GM12878 (cell line): Measurements from ENCODE around the gene GSG1L. TPM values are rescaled to one million over a fixed set of nuclear protein-coding genes. Genes with fewer than 3 reads are reported as not detected.

ENCODE experiments used
- ATAC-seq: fragments of 200-7000 bp; cut with Tn5 transposase; 3 replicates; pipeline ENCODE4 v1.9.1; 2020; ENCODE audit warnings: mild to moderate bottlenecking, moderate library complexity
- BruUV-seq: library from RNA; stranded (reverse); fragments of 400-500 nt; replicated peaks from 2 replicates; lab custom pipeline; 2021; lab: Mats Ljungman, UMichigan
- CTCF ChIA-PET: fragments of 300-600 bp; sonication (Branson Sonifier 250); formaldehyde crosslinking; extraction: SDS; loops from one replicate; lab custom pipeline; 2021; ENCODE audit warnings: inconsistent platforms; lab: Yijun Ruan, JAX
- POLR2A ChIA-PET: fragments of 350-600 bp; formaldehyde crosslinking; extraction: SDS; loops from one replicate; lab custom pipeline; 2021; ENCODE audit warnings: inconsistent platforms; lab: Charles Lee
- RAD21 ChIA-PET: fragments of 300-600 bp; sonication (Branson Sonifier 250); formaldehyde crosslinking; loops from one replicate; lab custom pipeline; 2023; ENCODE audit warnings: antibody characterized with exemption; ENCODE audit not compliant: unreplicated experiment; lab: Charles Lee
- SMC1A ChIA-PET: fragments of 300-600 bp; sonication (Branson Sonifier 250); formaldehyde crosslinking; loops from one replicate; lab custom pipeline; 2023; ENCODE audit not compliant: unreplicated experiment, uncharacterized antibody; lab: Charles Lee
- DNase-seq: peaks from one replicate; pipeline ENCODE4 v3.0.0-alpha.2; 2011; ENCODE audit warnings: low read depth, low spot score
- FAIRE-seq: peaks from 3 replicates; lab custom pipeline; 2011; peaks lifted over from hg19 to GRCh38; lab: Jason Lieb, UNC
- H2AFZ ChIP-seq: 2 replicates; pipeline ENCODE4 v1.6.0; 2011; ENCODE audit warnings: low read depth, low read length, control low read depth; ENCODE audit not compliant: control insufficient read depth
- H3K27ac ChIP-seq: 2 replicates; pipeline ENCODE4 v1.5.1; 2011; ENCODE audit warnings: control low read depth; ENCODE audit not compliant: control insufficient read depth, insufficient read depth
- H3K27me3 ChIP-seq, 2 experiments: replicated peaks in 1 of 2; 2 replicates each; pipeline versions ENCODE4 v1.6.0 to v1.6.1; 2011; ENCODE audit warnings: low read length in 1 of 2; ENCODE audit not compliant: control insufficient read depth in 2 of 2, insufficient read depth in 2 of 2
- H3K36me3 ChIP-seq, 2 experiments: 2 replicates each; pipeline ENCODE4 v1.5.1; 2011; ENCODE audit warnings: low read length in 1 of 2; ENCODE audit not compliant: control insufficient read depth in 2 of 2, insufficient read depth in 2 of 2
- H3K4me1 ChIP-seq: 2 replicates; pipeline ENCODE4 v1.6.1; 2011; ENCODE audit warnings: mild to moderate bottlenecking, low read length, moderate library complexity, mixed read lengths; ENCODE audit not compliant: control insufficient read depth, insufficient read depth
- H3K4me2 ChIP-seq: 2 replicates; pipeline ENCODE4 v1.6.0; 2011; ENCODE audit warnings: control low read depth; ENCODE audit not compliant: control insufficient read depth, insufficient read depth
- H3K4me3 ChIP-seq: fragments of 200-600 bp; sonication (generic); 2 replicates; pipeline ENCODE4 v1.5.1; 2016
- H3K79me2 ChIP-seq: 2 replicates; pipeline ENCODE4 v1.6.0; 2011; ENCODE audit warnings: low read length; ENCODE audit not compliant: control insufficient read depth, insufficient read depth
- H3K9ac ChIP-seq: 2 replicates; pipeline ENCODE4 v1.8.0; 2011; ENCODE audit warnings: low read length, control low read depth, mixed read lengths; ENCODE audit not compliant: control insufficient read depth, insufficient read depth
- H3K9me3 ChIP-seq: replicated peaks from 3 replicates; pipeline ENCODE4 v1.5.1; 2011; ENCODE audit warnings: mild to moderate bottlenecking, low read length; ENCODE audit not compliant: control insufficient read depth, insufficient read depth
- H4K20me1 ChIP-seq: 2 replicates; pipeline ENCODE4 v1.6.0; 2011; ENCODE audit not compliant: control insufficient read depth, insufficient read depth
- EP300 ChIP-seq, 2 experiments: fragments of 150-350 bp in 1 of 2; IDR thresholded peaks; 2 replicates each; pipeline ENCODE4 v1.6.1; 2011 to 2012; ENCODE audit warnings: low read depth in 2 of 2, low read length in 2 of 2, borderline replicate concordance in 1 of 2, improper control_type of control experiment in 1 of 2, inconsistent platforms in 1 of 2; ENCODE audit not compliant: control insufficient read depth in 1 of 2
- NFYB ChIP-seq: IDR thresholded peaks from 2 replicates; pipeline ENCODE4 v1.6.1; 2011; ENCODE audit warnings: low read depth, mild to moderate bottlenecking, low read length, improper control_type of control experiment, moderate library complexity; ENCODE audit not compliant: insufficient read depth
- PML ChIP-seq: IDR thresholded peaks from 2 replicates; pipeline ENCODE4 v1.6.1; 2012; ENCODE audit warnings: low read length, inconsistent platforms
- SMARCA5 ChIP-seq: fragments of 450-650 bp; IDR thresholded peaks from 2 replicates; pipeline ENCODE4 v1.6.1; 2017; ENCODE audit warnings: mild to moderate bottlenecking
- SP1 ChIP-seq: IDR thresholded peaks from one replicate; pipeline ENCODE4 v1.6.1; 2011; ENCODE audit warnings: low read depth, low read length
- ZZZ3 ChIP-seq: IDR thresholded peaks from 2 replicates; pipeline ENCODE4 v1.6.1; 2011; ENCODE audit warnings: low read depth; ENCODE audit not compliant: control insufficient read depth, insufficient read length
- WGBS: methylation state at CpG from one replicate; pipeline ENCODE4 v1.1.6; 2016; ENCODE audit warnings: low lambda C conversion rate; ENCODE audit not compliant: insufficient replicate concordance, insufficient coverage; ENCODE audit errors: missing lambda C conversion rate; 5-methylcytosine and 5-hydroxymethylcytosine counted together
- in situ Hi-C: fragments of 300-500 bp; cut with MboI; formaldehyde crosslinking; loops from 9 replicates; pipeline ENCODE4 v1.14.3; 2018; ENCODE audit warnings: mixed read lengths
- intact Hi-C: fragments of 100-400 bp; cut with micrococcal nuclease; formaldehyde crosslinking; loops from one replicate; pipeline ENCODE4 v1.14.2; 2022; ENCODE audit not compliant: unreplicated experiment
- polyA plus RNA-seq, 11 experiments: library from polyadenylated mRNA; depleted of rRNA in 4 of 11; unstranded in 6 of 11; stranded (reverse) in 5 of 11; fragments of >200 nt; fragmentation: Nextera tagmentation in 4 of 11; fragmentation: Illumina TruSeq in 1 of 11; extraction: Ambion mirVana in 4 of 11; extraction: Trizol in 1 of 11; gene quantifications; 1 replicate in 1 of 11; 2 replicates in 10 of 11; pipeline versions ENCODE4 v1.2.1 to v1.2.3, GENCODE V29; 2011 to 2016; ENCODE audit warnings: inconsistent platforms in 2 of 11, missing spikeins in 2 of 11, low read depth in 1 of 11
- total RNA-seq, 4 experiments: library from RNA; depleted of rRNA in 3 of 4; stranded (reverse); fragments of >200 nt in 3 of 4; fragmentation: Illumina TruSeq in 1 of 4; extraction: Trizol in 1 of 4; gene quantifications; 2 replicates each; pipeline versions ENCODE4 v1.2.1 to v1.2.3, GENCODE V29; 2013 to 2021

GSG1L gene
- total and polyA plus RNA-seq, 10 of the 15 experiments (the other 5 are each of a cell fraction or from before 2014, with no cell fraction given) = not detected

DNA sequence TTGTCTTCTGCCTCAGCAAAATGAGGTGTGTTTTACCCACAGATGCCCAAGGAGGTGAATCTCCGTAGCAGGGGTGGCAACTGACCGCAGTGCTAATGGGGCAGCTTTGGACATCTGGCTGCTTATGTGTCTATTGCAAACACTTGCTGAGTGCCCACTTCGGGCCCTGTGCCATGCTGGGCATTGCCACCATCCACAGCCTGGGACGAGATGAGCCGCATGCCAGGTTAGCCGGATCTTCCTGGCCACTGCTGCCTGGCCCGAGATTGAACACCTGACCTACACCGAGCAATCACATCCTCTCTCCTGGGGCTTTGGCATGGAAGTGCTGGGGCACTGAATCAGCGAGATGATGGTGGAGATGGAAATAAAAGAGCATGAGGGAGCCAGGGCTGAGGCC, 238.7 kb downstream of the GSG1L start:
- WGBS = 39% methylated on average over 9 of the region's 9 CpGs
- ChIA-PET POLR2A (no interaction called here), CTCF (interaction anchor here (1.1 kb wide), 1 partner anchor 28 kb away, joined by 3 read pairs; no protein-coding TSS in a partner anchor)

DNA sequence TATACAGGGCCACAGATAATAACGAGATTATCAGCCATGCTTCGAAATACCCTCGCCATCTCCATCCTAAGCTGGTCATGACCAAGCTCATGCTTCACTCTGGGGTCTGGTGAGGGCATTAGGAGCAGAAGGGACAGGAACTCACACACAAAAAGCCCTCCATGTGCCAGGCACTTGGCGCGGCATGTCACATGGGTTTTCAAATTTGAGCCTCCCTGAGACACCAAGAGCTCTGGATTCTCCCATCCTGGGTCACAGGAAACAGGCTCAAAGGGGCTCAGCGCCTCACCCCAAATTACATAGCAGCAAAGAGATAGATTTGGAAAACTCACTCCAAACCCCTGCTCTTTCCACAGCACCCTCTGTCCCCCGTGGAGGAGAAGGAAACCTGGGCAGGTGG, 239.5 kb downstream of the GSG1L start:
- Histone ChIP-seq H3K4me3 (no peak overlapping the region), H3K4me1 (no peaks in the 10 kb centered on the region), H3K4me2 (no peak overlapping the region), H2AFZ (no peak overlapping the region), H3K9ac (no peak overlapping the region), H3K9me3 (no peaks in the 10 kb centered on the region), H3K27me3 (no peaks in the 10 kb centered on the region), H3K36me3 (no peaks in the 10 kb centered on the region), H3K79me2 (no peaks in the 10 kb centered on the region), H4K20me1 (no peaks in the 10 kb centered on the region), H3K27ac (no peak overlapping the region)
- TF ChIP-seq ZZZ3 (no peak), EP300 (IDR thresholded peaks at IDR 0.05; ENCODE audit: borderline replicate concordance in 1 of 2, control insufficient read depth in 1 of 2, low read depth in 2 of 2, low read length in 2 of 2) (no peak), SP1 (no peak), NFYB (no peak)
- ChIA-PET POLR2A (no interaction called here), CTCF (interaction anchor here (1.1 kb wide), 1 partner anchor 29 kb away, joined by 3 read pairs; no protein-coding TSS in a partner anchor), SMC1A (interaction anchor here (0.6 kb wide), 1 partner anchor 93 kb away, joined by 4 read pairs; no protein-coding TSS in a partner anchor), RAD21 (no interaction called here)
- DNase-seq = no peak
- whole genome bisulfite sequencing = 47% methylated on average over 6 of the region's 7 CpGs
- no TSS peak for BruUV-seq
- in situ Hi-C loops = no loop called here
- ATAC-seq = no peak
- intact Hi-C loops = no loop called here
- no peak for FAIRE-seq

More for the DNA sequence above, 238.7 kb downstream of the GSG1L start:
- H3K4me1 ChIP-seq = no peaks in the 10 kb centered on the region
- ATAC-seq (no peak), FAIRE-seq (no peak), DNase-seq (no peak)
- BruUV-seq = no TSS peak
- H3K27ac ChIP-seq = no peak overlapping the region
- no peaks in the 10 kb centered on the region; the same call in 2 of the 3 replicates for H3K9me3 ChIP-seq
- SMC1A ChIA-PET = no interaction called here
- in situ Hi-C loops (no loop called here), intact Hi-C loops (no loop called here)
- RAD21 ChIA-PET = no interaction called here
- no peaks in the 10 kb centered on the region for H4K20me1 ChIP-seq
- no peak overlapping the region for H3K9ac ChIP-seq
- H3K27me3 ChIP-seq = no peaks in the 10 kb centered on the region
- H3K36me3 ChIP-seq = no peaks in the 10 kb centered on the region
- H3K79me2 ChIP-seq = no peaks in the 10 kb centered on the region
- no peak overlapping the region for H3K4me3 ChIP-seq
- H2AFZ ChIP-seq = no peak overlapping the region
- H3K4me2 ChIP-seq = no peak overlapping the region
- TF ChIP-seq SMARCA5 = no peak
- no peak for TF ChIP-seq PML
